KBM-7 (cell line): Measurements from ENCODE around the gene SEMA3G.

Experiments used
- DNase-seq: peaks from one replicate; pipeline ENCODE4 v3.0.0-alpha.2; 2015
- in situ Hi-C: fragments of 300-500 bp; cut with MboI; formaldehyde crosslinking; loops from 2 replicates; pipeline ENCODE4 v1.14.3; 2020; ENCODE audit warnings: low sequenced_read_pairs, low pct_unique_long_range_greater_than_20kb, mixed read lengths

SEMA3G gene

GRCh38 chr3:52402706-52403270 is 42.1 kb downstream of the SEMA3G start:
- in situ Hi-C loops, result no loop called here
- no peak for DNase-seq

- in situ Hi-C loops, result no loop called here
- DNase-seq, result no peak
These were observed 42.8 kb downstream of the SEMA3G start for GRCh38 chr3:52402101-52402521.

DNA sequence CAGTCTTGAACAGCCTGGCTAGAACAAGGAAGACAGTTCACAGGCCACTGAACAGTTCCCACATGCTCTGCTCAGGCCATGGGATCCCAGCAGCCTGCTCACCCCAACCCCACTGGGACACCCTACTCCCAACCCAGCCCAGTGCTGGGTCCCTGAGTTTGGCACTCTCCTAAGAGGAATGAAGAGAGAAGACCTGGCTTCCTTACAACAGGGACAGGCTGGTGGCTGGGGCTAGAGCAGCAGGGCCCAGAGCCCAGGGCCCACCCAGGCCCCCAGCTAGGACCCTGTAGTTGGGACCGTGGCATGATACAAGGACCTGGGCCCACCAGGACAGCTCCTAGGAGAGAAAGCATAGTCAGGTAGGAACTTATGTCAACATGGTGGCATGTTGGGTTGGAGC is 43.4 kb downstream of the SEMA3G start:
- no peak for DNase-seq
- in situ Hi-C loops, result no loop called here

DNA sequence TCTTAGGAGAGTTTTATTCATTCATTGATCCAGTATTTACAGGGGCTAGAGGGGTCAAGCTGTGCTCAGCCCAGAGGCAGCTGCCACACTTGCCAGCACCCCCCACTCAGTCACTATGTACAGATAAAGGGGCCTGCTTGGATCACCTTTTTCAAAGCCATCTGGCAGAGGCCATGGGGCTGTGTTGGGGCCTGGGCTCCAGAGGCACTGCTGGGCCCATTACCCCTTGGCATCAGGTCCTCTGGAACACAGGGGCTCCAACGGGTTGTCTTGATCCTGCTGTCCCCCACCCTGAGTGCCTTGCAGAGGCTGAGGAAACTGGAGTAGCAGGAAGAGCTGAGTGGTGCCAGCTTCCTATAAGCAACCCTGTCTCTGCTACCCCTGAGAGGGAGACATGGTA is 43.9 kb downstream of the SEMA3G start:
- no peak for DNase-seq
- in situ Hi-C loops, result no loop called here

DNA sequence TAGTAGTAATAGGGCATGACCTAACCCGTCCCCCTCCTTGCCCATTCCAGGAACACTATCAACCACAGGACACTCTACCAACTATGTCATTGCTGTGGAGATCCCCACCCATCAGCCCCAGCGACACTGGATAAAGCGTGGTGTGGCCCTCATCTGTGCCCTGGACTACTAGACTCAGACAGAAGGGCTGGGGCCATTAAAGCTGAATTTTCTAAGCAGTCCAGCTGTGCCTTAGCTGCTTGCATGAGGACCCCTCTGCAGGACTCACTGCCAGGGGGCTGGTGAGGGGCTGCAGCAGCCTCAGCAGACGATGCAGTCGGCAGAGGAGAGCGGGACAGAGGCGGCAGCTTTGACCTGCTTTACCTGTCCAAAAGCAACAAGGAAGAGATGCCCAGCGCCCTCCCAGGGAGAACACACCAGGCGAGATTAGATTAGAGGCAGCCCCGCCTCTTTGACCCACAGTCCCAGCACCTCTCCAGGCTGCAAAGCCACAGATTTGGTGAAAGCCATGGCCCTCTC is 44.6 kb downstream of the SEMA3G start:
- no peak for DNase-seq

GRCh38 chr3:52399593-52399992 is 45.3 kb downstream of the SEMA3G start:
- in situ Hi-C loops, result no loop called here

More for the DNA sequence above, 44.6 kb downstream of the SEMA3G start:
- in situ Hi-C loops, result no loop called here

DNA sequence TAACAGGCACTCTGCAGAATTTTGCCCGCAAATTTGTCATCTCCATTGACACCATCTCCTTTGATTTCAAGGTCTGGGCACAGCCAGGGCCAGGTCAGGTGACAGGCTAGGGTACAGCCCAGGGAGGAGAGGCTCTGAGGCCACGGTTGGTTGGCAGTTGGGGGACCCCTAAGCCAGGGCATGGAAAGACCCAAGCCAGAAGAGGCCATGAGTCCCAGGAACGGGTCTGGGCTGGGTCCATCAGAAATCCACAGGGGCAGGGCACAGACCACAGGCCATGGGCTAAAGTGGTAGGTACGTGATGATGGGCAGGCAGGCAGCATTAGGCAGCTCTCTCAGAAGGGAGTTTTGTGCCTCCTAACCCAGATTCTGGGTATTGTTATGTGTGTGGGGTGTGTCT is 45.8 kb downstream of the SEMA3G start:
- in situ Hi-C loops, result no loop called here
- no peak for DNase-seq

More at GRCh38 chr3:52399593-52399992, 45.3 kb downstream of the SEMA3G start:
- DNase-seq, result no peak

- in situ Hi-C loops, result no loop called here
- DNase-seq, result no peak
These were observed 46.2 kb downstream of the SEMA3G start for GRCh38 chr3:52398670-52399081.

DNA sequence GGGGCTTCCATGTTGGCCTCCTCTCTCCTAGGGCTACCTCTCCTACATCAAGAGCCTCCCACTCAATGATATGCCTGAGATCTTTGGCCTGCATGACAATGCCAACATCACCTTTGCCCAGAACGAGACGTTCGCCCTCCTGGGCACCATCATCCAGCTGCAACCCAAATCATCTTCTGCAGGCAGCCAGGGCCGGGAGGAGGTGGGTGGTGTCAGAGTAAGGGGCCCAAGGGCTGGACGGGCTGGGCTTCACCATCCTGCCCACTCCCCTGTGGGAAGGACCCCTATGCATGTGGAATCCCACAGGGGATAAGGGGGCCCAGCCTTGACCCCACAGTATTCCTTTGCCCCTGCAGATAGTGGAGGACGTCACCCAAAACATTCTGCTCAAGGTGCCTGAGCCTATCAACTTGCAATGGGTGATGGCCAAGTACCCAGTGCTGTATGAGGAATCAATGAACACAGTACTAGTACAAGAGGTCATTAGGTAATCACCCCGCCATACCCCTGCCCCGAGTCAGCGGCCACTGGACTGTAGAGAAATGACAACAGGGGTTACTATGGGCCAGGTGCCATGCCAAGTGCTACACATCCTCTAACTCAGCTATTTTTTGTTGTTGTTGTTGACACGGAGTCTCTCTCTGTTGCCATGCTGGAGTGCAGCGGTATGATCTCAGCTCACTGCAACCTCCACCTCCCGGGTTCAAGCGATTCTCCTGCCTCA is 47.1 kb downstream of the SEMA3G start:
- in situ Hi-C loops, result no loop called here

GRCh38 chr3:52396907-52397591 is 47.9 kb downstream of the SEMA3G start:
- DNase-seq, result no peak
- in situ Hi-C loops, result no loop called here

More for the DNA sequence above, 47.1 kb downstream of the SEMA3G start:
- no peak for DNase-seq

DNA sequence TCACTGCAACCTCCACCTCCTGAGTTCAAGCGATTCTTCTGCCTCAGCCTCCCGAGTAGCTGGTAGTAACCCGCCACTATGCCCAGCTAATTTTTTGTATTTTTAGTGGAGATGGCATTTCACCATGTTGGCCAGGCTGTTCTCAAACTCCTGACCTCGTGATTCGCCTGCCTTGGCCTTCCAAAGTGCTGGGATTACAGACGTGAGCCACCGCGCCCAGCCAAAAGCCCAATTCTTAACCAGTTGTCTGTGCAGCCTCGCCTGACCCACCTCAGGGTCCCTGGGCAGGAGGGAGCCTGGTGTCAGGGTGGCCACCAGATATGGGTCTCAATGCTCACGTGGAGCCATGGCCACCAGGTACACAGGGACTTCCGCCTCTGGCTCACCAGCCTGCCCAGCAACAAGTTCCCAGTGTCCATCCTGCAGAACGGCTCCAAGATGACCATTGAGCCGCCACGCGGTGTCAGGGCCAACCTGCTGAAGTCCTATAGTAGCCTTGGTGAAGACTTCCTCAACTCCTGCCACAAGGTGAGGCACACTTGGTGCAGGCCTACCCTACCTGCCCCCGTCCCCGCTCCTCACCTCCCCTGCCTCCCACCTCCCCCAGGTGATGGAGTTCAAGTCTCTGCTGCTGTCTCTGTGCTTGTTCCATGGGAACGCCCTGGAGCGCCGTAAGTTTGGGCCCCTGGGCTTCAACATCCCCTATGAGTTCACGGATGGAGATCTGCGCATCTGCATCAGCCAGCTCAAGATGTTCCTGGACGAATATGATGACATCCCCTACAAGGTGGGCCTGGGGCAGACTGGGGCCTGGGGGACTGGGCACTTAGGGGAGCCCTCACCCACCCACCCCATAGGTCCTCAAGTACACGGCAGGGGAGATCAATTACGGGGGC is 48.6 kb downstream of the SEMA3G start:
- in situ Hi-C loops, result no loop called here
- DNase-seq, result no peak

DNA sequence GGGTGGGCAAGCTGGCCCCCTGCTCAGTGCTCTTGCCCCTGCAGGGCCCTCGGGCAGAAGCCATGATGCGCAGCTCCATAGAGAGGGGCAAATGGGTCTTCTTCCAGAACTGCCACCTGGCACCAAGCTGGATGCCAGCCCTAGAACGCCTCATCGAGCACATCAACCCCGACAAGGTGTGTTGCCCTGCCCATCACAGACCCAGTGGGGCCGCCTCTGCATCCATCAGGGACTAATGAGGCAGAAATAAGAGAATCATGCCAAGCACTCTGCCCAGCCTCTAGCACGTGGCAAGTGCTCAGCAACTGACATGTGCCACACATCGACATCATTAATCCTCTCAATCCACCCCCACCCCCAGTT is 49.4 kb downstream of the SEMA3G start:
- no peak for DNase-seq
- in situ Hi-C loops, result no loop called here

GRCh38 chr3:52394751-52395502 is 50.0 kb downstream of the SEMA3G start:
- DNase-seq, result no peak
- in situ Hi-C loops, result no loop called here

DNA sequence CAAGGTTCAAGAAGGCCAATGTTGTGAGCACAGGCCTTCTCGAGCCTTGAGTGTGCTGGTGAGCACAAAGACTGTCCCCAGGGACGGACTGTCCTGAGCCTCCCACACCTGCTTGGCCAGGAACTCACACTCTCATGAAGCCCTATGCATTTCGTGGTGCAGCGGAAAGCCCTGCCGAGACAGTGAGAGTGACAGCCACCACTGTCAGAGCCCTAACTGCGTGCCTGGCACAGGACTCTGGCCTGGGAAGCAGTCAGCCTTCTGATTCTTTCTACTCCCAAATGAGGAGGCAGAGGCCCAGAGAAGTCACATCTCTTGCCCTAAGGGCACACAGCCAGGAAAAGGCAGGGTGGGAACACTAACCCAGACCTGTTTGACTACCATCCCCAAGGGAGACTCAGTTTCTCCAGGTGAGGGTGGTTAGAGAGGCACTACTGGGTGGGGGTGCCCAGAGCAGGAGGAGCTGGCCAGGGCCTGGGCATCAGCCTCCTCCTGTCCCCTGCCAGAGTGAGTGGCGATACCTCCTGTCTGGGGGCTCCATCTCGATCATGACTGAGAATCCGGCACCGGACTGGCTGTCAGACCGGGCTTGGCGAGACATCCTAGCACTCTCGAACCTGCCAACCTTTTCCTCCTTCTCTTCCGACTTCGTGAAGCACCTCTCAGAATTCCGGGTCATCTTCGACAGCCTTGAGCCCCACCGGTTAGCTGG is 50.8 kb downstream of the SEMA3G start:
- in situ Hi-C loops, result no loop called here
- DNase-seq, result no peak

GRCh38 chr3:52393131-52393807 is 51.6 kb downstream of the SEMA3G start:
- DNase-seq, result no peak
- in situ Hi-C loops, result no loop called here

- in situ Hi-C loops, result no loop called here
- DNase-seq, result no peak
These were observed 52.5 kb downstream of the SEMA3G start for GRCh38 chr3:52392216-52392930.

- in situ Hi-C loops, result no loop called here
- DNase-seq, result no peak
These were observed 53.8 kb downstream of the SEMA3G start for GRCh38 chr3:52391096-52391495.
